OCI-LY7 (cell line): ENCODE results near the gene TBC1D17. TPM values are rescaled to one million over a fixed set of nuclear protein-coding genes. Genes with fewer than 3 reads are reported as not detected.

Source experiments
- Bru-seq: library from RNA; stranded (reverse); fragments of 400-500 nt; gene quantifications from one replicate; lab custom pipeline; 2021; lab: Mats Ljungman, UMichigan
- BruChase-seq, 2 experiments: library from RNA; stranded (reverse); fragments of 400-500 nt; gene quantifications; one replicate each; lab custom pipeline; 2021; lab: Mats Ljungman, UMichigan
- BruUV-seq: library from RNA; stranded (reverse); fragments of 400-500 nt; replicated peaks from 2 replicates; lab custom pipeline; 2021; lab: Mats Ljungman, UMichigan
- CTCF ChIA-PET: fragments of 300-600 bp; sonication (Branson Sonifier 250); formaldehyde crosslinking; loops from one replicate; lab custom pipeline; 2022; ENCODE audit warnings: antibody characterized with exemption; ENCODE audit not compliant: unreplicated experiment; lab: Charles Lee
- POLR2A ChIA-PET: fragments of 300-600 bp; sonication (Branson Sonifier 250); formaldehyde crosslinking; loops from one replicate; lab custom pipeline; 2022; ENCODE audit warnings: antibody characterized with exemption; lab: Charles Lee
- DNase-seq: peaks from one replicate; pipeline ENCODE4 v3.0.0-alpha.2; 2015; ENCODE audit warnings: low spot score
- H2AFZ ChIP-seq: fragments of 200-600 bp; sonication (generic), shearing (Covaris generic); 2 replicates; pipeline ENCODE4 v1.6.1; 2014; ENCODE audit warnings: mild to moderate bottlenecking, antibody characterized with exemption, low read length, moderate library complexity
- H3K27ac ChIP-seq: fragments of 200-600 bp; sonication (generic); 2 replicates; pipeline ENCODE4 v1.5.1; 2014; ENCODE audit warnings: mixed run types, low read depth, mild to moderate bottlenecking, moderate library complexity, low read length, inconsistent platforms; ENCODE audit not compliant: poor library complexity, severe bottlenecking
- H3K36me3 ChIP-seq: fragments of 200-600 bp; sonication (generic); 2 replicates; pipeline ENCODE4 v1.6.1; 2014; ENCODE audit warnings: mild to moderate bottlenecking, antibody characterized with exemption, low read length, moderate library complexity, mixed read lengths; ENCODE audit not compliant: insufficient read depth
- H3K4me1 ChIP-seq: fragments of 200-600 bp; sonication (generic); 2 replicates; pipeline ENCODE4 v1.5.1; 2014; ENCODE audit warnings: mild to moderate bottlenecking, low read length; ENCODE audit not compliant: insufficient read depth, poor library complexity, severe bottlenecking
- H3K4me2 ChIP-seq: fragments of 200-600 bp; sonication (generic); 2 replicates; pipeline ENCODE4 v1.6.1; 2014; ENCODE audit warnings: mild to moderate bottlenecking, low read length
- H3K4me3 ChIP-seq: fragments of 200-600 bp; sonication (generic); 2 replicates; pipeline ENCODE4 v1.5.1; 2014; ENCODE audit warnings: mild to moderate bottlenecking, low read depth, low read length; ENCODE audit not compliant: poor library complexity, severe bottlenecking
- H3K79me2 ChIP-seq: fragments of 200-600 bp; sonication (generic); 2 replicates; pipeline ENCODE4 v1.6.1; 2016; ENCODE audit warnings: low read depth, mild to moderate bottlenecking, low read length, moderate library complexity, mixed read lengths; ENCODE audit not compliant: insufficient read depth
- H3K9me2 ChIP-seq: fragments of 200-600 bp; sonication (generic); 2 replicates; pipeline ENCODE4 v1.6.1; 2016; ENCODE audit warnings: mild to moderate bottlenecking, low read length, mixed read lengths; ENCODE audit not compliant: insufficient read depth
- H3K9me3 ChIP-seq: fragments of 200-600 bp; sonication (generic); 2 replicates; pipeline ENCODE4 v1.6.1; 2014; ENCODE audit warnings: mild to moderate bottlenecking, mixed run types, low read length, mixed read lengths
- H4K20me1 ChIP-seq: fragments of 200-600 bp; sonication (generic); 2 replicates; pipeline ENCODE4 v1.6.1; 2014; ENCODE audit warnings: mild to moderate bottlenecking, antibody characterized with exemption, low read length, moderate library complexity, mixed read lengths; ENCODE audit not compliant: insufficient read depth
- EZH2phosphoT487 ChIP-seq: fragments of 200-600 bp; sonication (generic); IDR thresholded peaks from 2 replicates; pipeline ENCODE4 v1.6.1; 2018; ENCODE audit warnings: low read depth, borderline replicate concordance, mild to moderate bottlenecking, mixed run types, antibody characterized with exemption, low read length, moderate library complexity, mixed read lengths
- intact Hi-C: fragments of 100-400 bp; cut with micrococcal nuclease; formaldehyde crosslinking; loops from one replicate; pipeline ENCODE4 v1.10.0; 2022; ENCODE audit not compliant: unreplicated experiment
- long read RNA-seq: library from polyadenylated mRNA; stranded (forward); transcript quantifications from one replicate; pipeline ENCODE4 v2.0.0, GENCODE V29; 2022
- total RNA-seq, 2 experiments: library from RNA; depleted of rRNA in 1 of 2; stranded (reverse); fragments of >200 nt in 1 of 2; shearing (Covaris generic) in 1 of 2; gene quantifications; 2 replicates each; pipeline ENCODE4 v1.2.3, GENCODE V29; 2014 to 2022
- TF ChIP-seq, protein P1 (sequence below): fragments of 200-600 bp; sonication (generic); conservative IDR thresholded peaks from 2 replicates; pipeline ENCODE4 v1.5.1; 2014; ENCODE audit warnings: mild to moderate bottlenecking, antibody characterized with exemption, low read length, moderate library complexity, mixed read lengths

Gene TBC1D17
- 7.9 and 8.0 TPM in 2 replicates for total RNA-seq (2014; rRNA removed; shearing (Covaris generic))
- total RNA-seq (2022) = 24.0 and 31.1 TPM in 2 replicates
- percentile 50 among the genes with signal in this experiment for Bru-seq, nascent RNA
- percentile 57 among the genes with signal in this experiment for BruChase-seq, experiment 1, labeled RNA remaining after a 6-hour chase
- percentile 61 among the genes with signal in this experiment for BruChase-seq, experiment 2, labeled RNA remaining after a 2-hour chase
- long read RNA-seq, transcript TBC1D17-201 (17 exons, 2,366 nt) = major isoform, 9 of 59 reads
- long read RNA-seq, partial matches to known transcripts = 19 of 59 reads
- long read RNA-seq, other reads (novel, unspliced or antisense) = 29 of 59 reads

- peak within 1 kb of the TSS; percentile 80 for H3K27ac ChIP-seq
- no peaks in the 10 kb centered on the region for H3K9me2 ChIP-seq
- H3K4me3 ChIP-seq = peak within 1 kb of the TSS; percentile 90
- peak within 1 kb of the TSS; percentile 98 for H3K4me2 ChIP-seq
- peaks cover 28% of the 10 kb centered on the region for H3K4me1 ChIP-seq
- H3K79me2 ChIP-seq = peaks cover 13% of the 10 kb centered on the region; the same call in 1 of the 2 replicates
- POLR2A ChIA-PET = interaction anchor here (0.6 to 1.4 kb wide), 3 partner anchors 18 to 51 kb away, joined by 3 to 6 read pairs (median 3); no protein-coding TSS in a partner anchor
- peaks cover 13% of the 10 kb centered on the region for H3K36me3 ChIP-seq
- H2AFZ ChIP-seq = peak within 1 kb of the TSS; percentile 84
- no peaks in the 10 kb centered on the region for H3K9me3 ChIP-seq
- no peaks in the 10 kb centered on the region for H4K20me1 ChIP-seq
- CTCF ChIA-PET = interaction anchor here (0.7 kb wide), 1 partner anchor 12 kb away, joined by 3 read pairs; no protein-coding TSS in a partner anchor
- peak; percentile 100 for DNase-seq
- TF ChIP-seq, protein P1, sequence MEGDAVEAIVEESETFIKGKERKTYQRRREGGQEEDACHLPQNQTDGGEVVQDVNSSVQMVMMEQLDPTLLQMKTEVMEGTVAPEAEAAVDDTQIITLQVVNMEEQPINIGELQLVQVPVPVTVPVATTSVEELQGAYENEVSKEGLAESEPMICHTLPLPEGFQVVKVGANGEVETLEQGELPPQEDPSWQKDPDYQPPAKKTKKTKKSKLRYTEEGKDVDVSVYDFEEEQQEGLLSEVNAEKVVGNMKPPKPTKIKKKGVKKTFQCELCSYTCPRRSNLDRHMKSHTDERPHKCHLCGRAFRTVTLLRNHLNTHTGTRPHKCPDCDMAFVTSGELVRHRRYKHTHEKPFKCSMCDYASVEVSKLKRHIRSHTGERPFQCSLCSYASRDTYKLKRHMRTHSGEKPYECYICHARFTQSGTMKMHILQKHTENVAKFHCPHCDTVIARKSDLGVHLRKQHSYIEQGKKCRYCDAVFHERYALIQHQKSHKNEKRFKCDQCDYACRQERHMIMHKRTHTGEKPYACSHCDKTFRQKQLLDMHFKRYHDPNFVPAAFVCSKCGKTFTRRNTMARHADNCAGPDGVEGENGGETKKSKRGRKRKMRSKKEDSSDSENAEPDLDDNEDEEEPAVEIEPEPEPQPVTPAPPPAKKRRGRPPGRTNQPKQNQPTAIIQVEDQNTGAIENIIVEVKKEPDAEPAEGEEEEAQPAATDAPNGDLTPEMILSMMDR = no peak
- TF ChIP-seq EZH2phosphoT487 = no peak
- intact Hi-C loops = loop anchor here (1.0 to 5.0 kb wide), 4 partner anchors 47 to 285 kb away; partner anchors contain the start of genes ATF5, FUZ, NUP62 and PRR12
- no TSS peak for BruUV-seq
Measured at GRCh38 chr19:49877020-49877878, at the start of gene TBC1D17, which contains the start of gene AKT1S1. TBC1D17 (plus strand) TSS chr19:49877702; CDS start chr19:49877724, 22 bp downstream. AKT1S1 (minus strand) TSS chr19:49877355; CDS start chr19:49873295, 4,060 bp downstream.

DNA sequence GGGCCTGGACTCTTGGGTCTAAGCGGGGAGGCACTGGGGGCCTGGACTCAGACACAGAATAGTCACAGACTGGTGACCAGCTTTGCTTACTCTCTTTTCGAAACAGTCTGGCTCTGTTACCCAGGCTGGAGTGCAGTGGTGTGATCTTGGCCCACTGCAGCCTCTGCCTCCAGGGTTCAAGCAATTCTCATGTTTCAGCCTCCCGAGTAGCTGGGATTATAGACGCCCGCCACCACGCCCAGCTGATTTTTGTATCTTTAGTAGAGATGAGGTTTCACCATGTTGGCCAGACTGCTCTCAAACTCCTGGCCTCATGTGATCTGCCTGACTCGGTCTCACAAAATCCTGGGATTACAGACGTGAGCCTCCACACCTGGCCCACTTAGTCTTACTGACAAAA is 48.3 kb upstream of the TBC1D17 start:
- Histone ChIP-seq H4K20me1 (no peaks in the 10 kb centered on the region), H3K4me3 (no peak overlapping the region), H3K4me2 (no peak overlapping the region), H3K9me2 (no peaks in the 10 kb centered on the region), H3K27ac (no peak overlapping the region), H3K36me3 (peaks cover 97% of the 10 kb centered on the region), H3K9me3 (no peaks in the 10 kb centered on the region), H2AFZ (no peak overlapping the region), H3K79me2 (peaks cover 26% of the 10 kb centered on the region), H3K4me1 (peaks cover 22% of the 10 kb centered on the region)
- no peak for DNase-seq
- ChIA-PET CTCF (no interaction called here), POLR2A (no interaction called here)
- TF ChIP-seq EZH2phosphoT487 = no peak
- TF ChIP-seq, protein P1 = no peak
- intact Hi-C loops = no loop called here
- BruUV-seq = no TSS peak
